Naive B cell (primary cell): ENCODE results near the gene RPL37A. TPM values are rescaled to one million over a fixed set of nuclear protein-coding genes. Genes with fewer than 3 reads are reported as not detected.
A peak's percentile ranks its signal among the peaks of the same experiment; 100 is the strongest.

ENCODE experiments used
- ATAC-seq, 2 donors: fragments of 150-1000 bp; cut with Tn5 transposase; 2 replicates each; pipeline ENCODE4 v1.10.0; 2021; ENCODE audit warnings: low read depth in 2 of 2, mild to moderate bottlenecking in 2 of 2, moderate library complexity in 2 of 2
- DNase-seq: peaks from one replicate; pipeline ENCODE4 v3.0.0; 2022
- H3K27ac Mint-ChIP-seq, 6 donors: one replicate each; pipeline ENCODE4 v1.8.0; 2020 to 2022; ENCODE audit warnings: mild to moderate bottlenecking in 6 of 6, mixed read lengths in 6 of 6, moderate library complexity in 5 of 6, inconsistent platforms in 2 of 6
- H3K27me3 Mint-ChIP-seq, 3 donors: one replicate each; pipeline ENCODE4 v1.8.0; 2021 to 2022; ENCODE audit warnings: mixed read lengths in 3 of 3, mild to moderate bottlenecking in 1 of 3
- H3K36me3 Mint-ChIP-seq, 2 donors: one replicate each; pipeline ENCODE4 v1.8.0; 2020 to 2022; ENCODE audit warnings: mixed read lengths in 2 of 2, inconsistent platforms in 1 of 2, mild to moderate bottlenecking in 1 of 2
- H3K4me1 Mint-ChIP-seq, 3 donors: one replicate each; pipeline ENCODE4 v1.8.0; 2020 to 2022; ENCODE audit warnings: mixed read lengths in 3 of 3, inconsistent platforms in 1 of 3, mild to moderate bottlenecking in 1 of 3, moderate library complexity in 1 of 3
- H3K4me3 Mint-ChIP-seq, 8 donors: one replicate each; pipeline ENCODE4 v1.8.0; 2020 to 2022; ENCODE audit warnings: mild to moderate bottlenecking in 8 of 8, mixed read lengths in 8 of 8, moderate library complexity in 8 of 8, inconsistent platforms in 2 of 8
- H3K9me3 Mint-ChIP-seq, 7 donors: one replicate each; pipeline ENCODE4 v1.8.0; 2020 to 2022; ENCODE audit warnings: mixed read lengths in 7 of 7, mild to moderate bottlenecking in 5 of 7, inconsistent platforms in 2 of 7, moderate library complexity in 1 of 7
- polyA plus RNA-seq, 6 donors: library from polyadenylated mRNA; unstranded; fragments of 300-500 nt; fragmentation: Illumina TruSeq; gene quantifications; one replicate each; pipeline ENCODE4 v1.2.3, GENCODE V29; 2021; ENCODE audit warnings: low read depth in 6 of 6

The RPL37A gene
- polyA plus RNA-seq, 6 donors from 2014 or later, result 1,779 to 4,557 (median 3,922) TPM

- Mint-ChIP-seq H3K4me3 (no peak overlapping the region), H3K27me3 (peaks cover 42 to 62% (median 45%) of the 10 kb centered on the region in 3 donors), H3K27ac (no peak overlapping the region), H3K4me1 (no peaks in the 10 kb centered on the region), H3K9me3 (peaks cover 0 to 2% (median 0%) of the 10 kb centered on the region in 7 donors), H3K36me3 (no peaks in the 10 kb centered on the region)
- DNase-seq, result no peak
- no peak for ATAC-seq
Measured at GRCh38 chr2:216548901-216549331, 50.3 kb downstream of the RPL37A start.

GRCh38 chr2:216549926-216550690, 51.5 kb downstream of the RPL37A start:
- H3K9me3 Mint-ChIP-seq, result peaks cover 0 to 2% (median 0%) of the 10 kb centered on the region in 7 donors
- H3K27ac Mint-ChIP-seq, result no peak overlapping the region
- no peaks in the 10 kb centered on the region for H3K36me3 Mint-ChIP-seq
- H3K27me3 Mint-ChIP-seq, result peaks cover 39 to 56% (median 39%) of the 10 kb centered on the region in 3 donors
- ATAC-seq, result no peak
- no peaks in the 10 kb centered on the region for H3K4me1 Mint-ChIP-seq
- H3K4me3 Mint-ChIP-seq, result peak overlapping the region in 1 of 8 donors; percentile 61
- DNase-seq, result no peak

GRCh38 chr2:216551234-216552068, 52.8 kb downstream of the RPL37A start:
- peaks cover 0 to 3% (median 0%) of the 10 kb centered on the region in 3 donors for H3K4me1 Mint-ChIP-seq
- H3K9me3 Mint-ChIP-seq, result no peaks in the 10 kb centered on the region
- DNase-seq, result no peak
- H3K36me3 Mint-ChIP-seq, result no peaks in the 10 kb centered on the region
- no peak overlapping the region for H3K4me3 Mint-ChIP-seq
- H3K27me3 Mint-ChIP-seq, result peaks cover 30 to 52% (median 32%) of the 10 kb centered on the region in 3 donors
- H3K27ac Mint-ChIP-seq, result no peak overlapping the region
- ATAC-seq, result no peak

- peaks cover 27 to 46% (median 31%) of the 10 kb centered on the region in 3 donors for H3K27me3 Mint-ChIP-seq
Measured at GRCh38 chr2:216553093-216553478, 54.4 kb downstream of the RPL37A start.

More at GRCh38 chr2:216553093-216553478, 54.4 kb downstream of the RPL37A start:
- Mint-ChIP-seq H3K4me3 (no peak overlapping the region), H3K27ac (no peak overlapping the region), H3K4me1 (peaks cover 0 to 3% (median 0%) of the 10 kb centered on the region in 3 donors), H3K9me3 (no peaks in the 10 kb centered on the region), H3K36me3 (no peaks in the 10 kb centered on the region)
- no peak for ATAC-seq
- DNase-seq, result no peak

Other genes starting within 250 kb of the RPL37A start
- gene MARCHF4, start 126.4 kb upstream of the RPL37A start, polyA plus RNA-seq, result not detected
- 10 to 100 TPM; 15.5 to 28.1 (median 23.4) TPM for gene SMARCAL1, start 86.4 kb upstream of the RPL37A start, polyA plus RNA-seq
- not detected for gene IGFBP2, start 134.6 kb downstream of the RPL37A start, polyA plus RNA-seq
- not detected for gene IGFBP5, start 196.7 kb downstream of the RPL37A start, polyA plus RNA-seq